CD4-positive, CD25-positive, alpha-beta regulatory T cell (primary cell): ENCODE data around the gene GADD45GIP1. TPM values are rescaled to one million over a fixed set of nuclear protein-coding genes. Genes with fewer than 3 reads are reported as not detected.
"Not testable (repeated sequence)": the region's sequence is repeated elsewhere in the genome, so short reads cannot be mapped to it uniquely, and the experiment has no call there.

Experiments used
- ATAC-seq, 2 donors: fragments of 150-1000 bp; cut with Tn5 transposase; one replicate each; pipeline ENCODE4 v1.10.0; 2021; ENCODE audit warnings: low read depth in 2 of 2, moderate number of reproducible peaks in 2 of 2, moderate library complexity in 1 of 2
- DNase-seq, 3 donors: peaks; one replicate each; pipeline versions ENCODE4 v3.0.0 to v3.0.0-alpha.2; 2012 to 2022; ENCODE audit warnings: mixed read lengths in 1 of 3
- H3K27ac ChIP-seq: one replicate; pipeline ENCODE4 v1.7.0; 2013; ENCODE audit warnings: mild to moderate bottlenecking, low read length; ENCODE audit not compliant: insufficient read depth, poor library complexity, severe bottlenecking
- H3K27me3 ChIP-seq: one replicate; pipeline ENCODE4 v1.7.0; 2013; ENCODE audit warnings: low read length; ENCODE audit not compliant: control insufficient read depth, insufficient read depth
- H3K36me3 ChIP-seq: one replicate; pipeline ENCODE4 v1.7.0; 2013; ENCODE audit warnings: mild to moderate bottlenecking, low read length, moderate library complexity; ENCODE audit not compliant: control insufficient read depth, insufficient read depth
- H3K4me1 ChIP-seq: 2 replicates; pipeline ENCODE4 v1.7.0; 2013; ENCODE audit warnings: mild to moderate bottlenecking, low read length; ENCODE audit not compliant: insufficient read depth, control insufficient read depth, poor library complexity, severe bottlenecking
- H3K4me3 ChIP-seq: one replicate; pipeline ENCODE4 v1.7.0; 2013; ENCODE audit warnings: low read depth, mild to moderate bottlenecking, low read length, moderate library complexity
- H3K9me3 ChIP-seq, 2 experiments: 1 replicate in 1 of 2; 2 replicates in 1 of 2; pipeline ENCODE4 v1.7.0; 2013; ENCODE audit warnings: low read length in 2 of 2, mild to moderate bottlenecking in 1 of 2, moderate library complexity in 1 of 2; ENCODE audit not compliant: control insufficient read depth in 2 of 2
- H3K27ac Mint-ChIP-seq, 3 donors: one replicate each; pipeline ENCODE4 v1.8.0; 2020 to 2022; ENCODE audit warnings: mild to moderate bottlenecking in 3 of 3, mixed read lengths in 3 of 3, moderate library complexity in 2 of 3
- H3K27me3 Mint-ChIP-seq: one replicate; pipeline ENCODE4 v1.8.0; 2022; ENCODE audit warnings: mild to moderate bottlenecking, mixed read lengths
- H3K36me3 Mint-ChIP-seq: one replicate; pipeline ENCODE4 v1.8.0; 2020; ENCODE audit warnings: mixed read lengths
- H3K4me1 Mint-ChIP-seq, 4 donors: one replicate each; pipeline ENCODE4 v1.8.0; 2020 to 2022; ENCODE audit warnings: mixed read lengths in 4 of 4, mild to moderate bottlenecking in 1 of 4
- H3K4me3 Mint-ChIP-seq, 4 donors: one replicate each; pipeline ENCODE4 v1.8.0; 2020 to 2022; ENCODE audit warnings: mild to moderate bottlenecking in 4 of 4, mixed read lengths in 4 of 4, moderate library complexity in 3 of 4
- H3K9me3 Mint-ChIP-seq, 7 donors: one replicate each; pipeline ENCODE4 v1.8.0; 2020 to 2022; ENCODE audit warnings: mixed read lengths in 7 of 7, mild to moderate bottlenecking in 3 of 7, moderate library complexity in 2 of 7
- polyA plus RNA-seq, 4 donors: library from polyadenylated mRNA; unstranded; fragments of 300-500 nt; fragmentation: Illumina TruSeq; gene quantifications; one replicate each; pipeline ENCODE4 v1.2.3, GENCODE V29; 2021
- total RNA-seq: library from RNA; stranded (reverse); gene quantifications from one replicate; pipeline ENCODE4 v1.2.3, GENCODE V29; 2022

The GADD45GIP1 gene
- total and polyA plus RNA-seq, 5 donors from 2014 or later, result 7.4 to 71.9 (median 65.3) TPM

DNA sequence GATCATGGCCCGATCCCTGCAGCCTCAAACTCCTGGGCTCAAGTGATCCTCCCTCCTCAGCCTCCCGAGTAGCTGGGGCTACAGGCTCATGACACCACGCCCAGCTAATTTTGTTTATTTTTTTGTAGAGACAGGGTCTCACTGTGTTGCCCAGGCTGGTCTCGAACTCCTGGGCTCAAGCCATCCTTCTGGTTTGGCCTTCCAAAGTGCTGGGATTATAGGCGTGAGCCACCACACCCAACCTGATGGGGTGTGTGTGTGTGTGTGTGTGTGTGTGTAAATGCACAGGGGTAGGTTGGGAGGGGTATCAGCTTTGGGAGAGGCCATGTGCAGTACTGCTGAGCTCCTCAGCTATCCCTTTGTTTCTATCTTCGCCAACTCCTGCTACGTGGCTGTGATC, 19.1 kb upstream of the GADD45GIP1 start:
- H3K36me3 Mint-ChIP-seq, H3K27me3 ChIP-seq, DNase-seq, H3K9me3 ChIP-seq, H3K36me3 ChIP-seq, H3K27ac Mint-ChIP-seq, H3K27ac ChIP-seq, H3K4me3 Mint-ChIP-seq, H3K4me1 Mint-ChIP-seq, ATAC-seq, H3K9me3 Mint-ChIP-seq, H3K4me1 ChIP-seq, H3K4me3 ChIP-seq: not testable (repeated sequence)
- peaks cover 18% of the 10 kb centered on the region for H3K27me3 Mint-ChIP-seq

DNA sequence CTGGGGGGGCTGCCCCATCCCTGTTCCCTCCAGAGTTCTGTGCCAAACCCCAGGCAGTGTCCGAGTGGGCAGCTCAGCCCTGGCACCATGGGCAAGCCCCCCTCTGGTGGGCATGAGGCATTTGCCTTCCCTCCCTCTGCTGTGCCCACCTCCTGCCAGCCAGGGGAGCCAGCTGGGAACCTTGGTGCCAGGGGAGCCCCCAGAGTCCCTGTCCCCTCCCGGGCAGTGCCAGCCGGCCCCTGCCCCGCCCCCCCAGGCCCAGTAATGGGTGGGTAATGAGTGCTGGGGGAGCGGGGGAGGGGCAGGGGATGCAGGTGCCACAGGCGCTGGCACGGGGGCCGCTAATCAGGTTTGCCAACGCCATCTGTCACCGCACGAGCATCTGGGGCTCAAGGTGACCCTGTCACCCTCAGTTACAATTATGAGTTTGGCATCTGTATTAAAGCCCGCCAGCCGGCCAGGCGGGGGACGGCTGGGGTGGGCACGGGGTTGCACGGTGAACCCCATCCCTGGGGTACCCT, 18.3 kb upstream of the GADD45GIP1 start:
- H3K9me3 Mint-ChIP-seq, result peaks cover 0 to under 1% (median 0%) of the 10 kb centered on the region in 7 donors
- peaks cover 3% of the 10 kb centered on the region for H3K36me3 Mint-ChIP-seq
- H3K4me3 Mint-ChIP-seq, result no peak overlapping the region
- no peaks in the 10 kb centered on the region for H3K9me3 ChIP-seq
- ATAC-seq, result no peak
- no peak overlapping the region for H3K27ac Mint-ChIP-seq
- H3K36me3 ChIP-seq, result no peaks in the 10 kb centered on the region
- no peaks in the 10 kb centered on the region for H3K4me1 ChIP-seq
- H3K4me3 ChIP-seq, result no peak overlapping the region
- DNase-seq, result no peak
- H3K27me3 ChIP-seq, result peaks cover 5% of the 10 kb centered on the region
- H3K4me1 Mint-ChIP-seq, result peaks cover 0 to 2% (median under 1%) of the 10 kb centered on the region in 4 donors
- H3K27ac ChIP-seq, result no peak overlapping the region
- H3K27me3 Mint-ChIP-seq, result peaks cover 18% of the 10 kb centered on the region

DNA sequence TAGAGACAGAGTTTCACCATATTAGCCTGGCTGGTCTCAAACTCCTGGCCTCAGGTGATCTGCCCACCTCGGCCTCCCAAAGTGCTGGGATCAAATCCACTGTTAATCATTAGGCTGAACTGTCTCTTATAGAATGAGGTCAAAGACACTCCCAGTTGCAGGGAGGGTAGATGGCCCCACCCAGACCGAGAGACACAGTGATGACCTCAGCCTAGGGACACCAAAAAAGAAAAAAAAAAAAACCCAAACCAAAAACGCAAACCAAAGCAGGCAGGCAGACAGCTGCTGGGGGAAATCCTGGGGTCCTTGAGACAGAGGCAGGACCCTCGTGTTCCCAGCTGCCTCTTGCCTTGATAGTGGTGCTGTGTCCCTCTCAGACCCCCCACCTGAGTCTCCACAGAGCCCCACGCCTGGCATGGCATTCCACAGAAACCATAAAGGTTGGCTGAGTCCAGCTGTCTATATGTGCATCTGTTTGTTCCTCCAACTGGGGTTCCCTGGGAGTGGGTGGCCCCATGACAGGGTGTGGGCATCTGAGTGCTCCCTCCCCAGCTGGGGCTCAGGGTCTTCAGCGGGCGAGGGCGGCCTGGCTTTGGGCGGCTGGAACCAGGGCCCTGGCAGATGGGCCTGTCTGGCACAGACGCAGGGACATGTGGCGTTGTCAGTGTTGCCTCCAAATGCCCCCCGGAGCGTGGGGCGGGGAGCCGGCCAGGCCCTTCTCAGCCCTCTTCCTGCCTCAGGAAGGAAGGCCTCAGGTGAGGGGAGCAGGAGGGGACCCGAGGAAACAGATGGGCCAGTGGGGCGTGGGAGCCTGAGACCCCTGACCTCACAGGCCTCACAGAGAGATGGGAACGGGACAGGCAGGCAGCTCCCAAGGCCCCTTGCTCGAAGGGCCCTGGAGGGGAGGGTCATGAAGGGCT, 17.5 kb upstream of the GADD45GIP1 start:
- Mint-ChIP-seq H3K27me3 (peaks cover 18% of the 10 kb centered on the region), H3K4me3 (no peak overlapping the region), H3K27ac (no peak overlapping the region), H3K36me3 (peaks cover 3% of the 10 kb centered on the region), H3K9me3 (peaks cover 0 to 1% (median 0%) of the 10 kb centered on the region in 7 donors), H3K4me1 (peaks cover 0 to 4% (median under 1%) of the 10 kb centered on the region in 4 donors)
- Histone ChIP-seq H3K27ac (no peak overlapping the region), H3K4me3 (no peak overlapping the region), H3K36me3 (no peaks in the 10 kb centered on the region), H3K4me1 (no peaks in the 10 kb centered on the region), H3K27me3 (peaks cover 5% of the 10 kb centered on the region), H3K9me3 (no peaks in the 10 kb centered on the region)
- ATAC-seq (no peak), DNase-seq (no peak)

DNA sequence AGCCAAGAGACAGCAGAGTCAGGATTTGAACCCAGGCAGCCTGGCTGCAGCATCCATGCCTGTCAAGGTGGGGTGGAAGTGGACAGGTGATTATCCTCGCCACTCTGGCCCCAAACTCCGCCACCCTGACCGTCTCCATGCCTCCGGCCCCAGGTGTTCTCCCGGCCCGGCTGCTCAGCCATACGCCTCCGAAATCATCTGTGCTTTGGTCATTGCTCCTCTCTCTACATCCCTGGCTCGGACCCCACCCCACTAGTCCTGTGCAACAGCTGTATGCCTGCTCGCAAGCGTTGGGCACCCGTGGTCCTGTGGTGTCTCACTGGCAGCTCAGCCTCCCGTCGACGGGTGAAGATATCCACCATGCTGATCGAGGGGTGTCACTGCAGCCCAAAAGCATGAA, 16.2 kb upstream of the GADD45GIP1 start:
- H3K9me3 ChIP-seq, result no peaks in the 10 kb centered on the region
- H3K9me3 Mint-ChIP-seq, result peaks cover 0 to 1% (median 0%) of the 10 kb centered on the region in 7 donors
- ATAC-seq (no peak), DNase-seq (no peak)
- no peak overlapping the region for H3K27ac Mint-ChIP-seq
- H3K4me3 ChIP-seq, result no peak overlapping the region
- H3K27me3 Mint-ChIP-seq, result peaks cover 16% of the 10 kb centered on the region
- H3K36me3 ChIP-seq, result no peaks in the 10 kb centered on the region
- peaks cover 0 to 4% (median under 1%) of the 10 kb centered on the region in 4 donors for H3K4me1 Mint-ChIP-seq
- no peak overlapping the region for H3K4me3 Mint-ChIP-seq
- no peaks in the 10 kb centered on the region for H3K4me1 ChIP-seq
- no peak overlapping the region for H3K27ac ChIP-seq
- H3K27me3 ChIP-seq, result peaks cover 2% of the 10 kb centered on the region
- peaks cover 3% of the 10 kb centered on the region for H3K36me3 Mint-ChIP-seq

DNA sequence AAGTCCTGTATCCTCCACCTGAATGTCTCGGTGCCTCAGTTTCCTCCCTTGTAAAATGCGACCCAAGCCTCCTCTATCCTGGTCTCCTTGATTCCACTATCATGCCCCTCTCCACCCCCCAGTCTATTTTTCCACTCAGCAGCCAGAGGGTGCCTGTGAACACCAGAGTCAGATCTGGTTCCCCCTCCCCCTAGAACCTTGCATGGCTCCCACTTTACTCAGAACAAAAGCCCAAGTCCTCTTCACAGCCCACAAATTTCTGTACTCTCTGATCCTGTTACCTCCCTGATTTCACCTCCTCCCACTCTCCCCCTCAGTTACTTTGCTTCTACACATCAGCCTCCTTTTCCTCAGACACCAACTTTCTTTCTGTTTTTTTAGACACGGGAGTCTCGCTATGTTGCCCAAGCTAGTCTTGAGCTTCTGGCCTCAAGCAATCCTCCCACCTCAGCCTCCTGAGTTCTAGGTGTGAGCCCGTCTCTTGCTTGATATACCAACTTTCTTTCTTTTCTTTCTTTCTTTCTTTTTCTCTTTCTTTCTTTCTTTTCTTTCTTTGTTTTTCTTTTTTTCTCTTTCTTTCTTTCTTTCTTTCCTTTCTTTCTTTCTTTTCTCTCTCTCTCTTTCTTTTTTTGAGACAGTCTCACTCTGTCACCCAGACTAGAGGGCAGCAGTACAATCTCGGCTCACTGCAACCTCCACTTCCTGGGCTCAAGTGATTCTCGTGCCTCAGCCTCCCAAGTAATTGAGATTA, 13.2 kb upstream of the GADD45GIP1 start:
- peak overlapping the region in 1 of 4 donors; percentile 38 for H3K4me3 Mint-ChIP-seq
- H3K27ac Mint-ChIP-seq, result no peak overlapping the region
- peaks cover 5% of the 10 kb centered on the region for H3K4me1 ChIP-seq
- DNase-seq (no peak), ATAC-seq (no peak)
- H3K27ac ChIP-seq, result no peak overlapping the region
- no peak overlapping the region for H3K4me3 ChIP-seq
- no peaks in the 10 kb centered on the region for H3K36me3 ChIP-seq
- H3K9me3 ChIP-seq, result no peaks in the 10 kb centered on the region
- no peaks in the 10 kb centered on the region for H3K27me3 ChIP-seq
- H3K9me3 Mint-ChIP-seq, result peaks cover 0 to 1% (median 0%) of the 10 kb centered on the region in 7 donors
- peaks cover 0 to 7% (median 2%) of the 10 kb centered on the region in 4 donors for H3K4me1 Mint-ChIP-seq
- no peaks in the 10 kb centered on the region for H3K36me3 Mint-ChIP-seq
- no peaks in the 10 kb centered on the region for H3K27me3 Mint-ChIP-seq

DNA sequence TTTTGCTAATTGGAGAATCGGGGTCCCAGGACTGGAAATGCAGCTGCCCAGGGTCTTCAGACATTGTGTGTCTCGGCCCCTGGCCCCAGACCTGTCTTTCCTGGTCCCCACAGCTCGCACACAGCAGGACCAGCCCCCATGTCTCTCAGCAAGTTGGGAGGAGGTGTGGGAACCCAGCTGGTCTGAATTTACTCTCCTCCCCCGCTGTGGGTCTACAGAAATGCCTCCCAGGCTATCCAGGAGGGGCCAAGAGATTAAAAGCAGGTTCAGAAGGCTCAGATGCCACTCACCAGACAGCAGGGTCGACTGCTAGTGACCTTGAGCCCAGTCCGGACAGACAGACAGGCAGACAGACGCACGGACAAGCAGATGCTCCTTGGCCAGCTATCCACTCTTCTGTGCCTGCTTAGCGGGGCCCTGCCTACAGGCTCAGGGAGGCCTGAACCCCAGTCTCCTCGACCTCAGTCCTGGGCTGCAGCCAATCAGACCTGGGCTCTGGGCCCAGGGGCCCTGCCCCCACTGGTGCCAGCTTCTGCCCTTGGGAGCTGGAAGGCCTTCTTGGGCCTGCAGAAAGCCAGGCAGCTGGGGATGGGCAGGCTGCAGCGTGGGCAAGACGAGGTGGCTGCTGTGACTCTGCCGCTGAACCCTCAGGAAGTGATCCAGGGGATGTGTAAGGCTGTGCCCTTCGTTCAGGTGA, 12.4 kb upstream of the GADD45GIP1 start, which contains the start of gene DAND5:
Gene DAND5, plus strand, starts transcription at position 285 of the 697 bp plus-strand sequence. Its CDS starts 85 bp downstream, at position 370.
- peaks cover 9% of the 10 kb centered on the region for H3K4me1 ChIP-seq
- DNase-seq (no peak), ATAC-seq (no peak)
- peaks cover 0 to 1% (median 0%) of the 10 kb centered on the region in 7 donors for H3K9me3 Mint-ChIP-seq
- H3K4me1 Mint-ChIP-seq, result peaks cover 0 to 12% (median 6%) of the 10 kb centered on the region in 4 donors
- H3K27ac Mint-ChIP-seq, result peak within 1 kb of the TSS in 1 of 3 donors; percentile 5
- no peaks in the 10 kb centered on the region for H3K9me3 ChIP-seq
- no peaks in the 10 kb centered on the region for H3K27me3 ChIP-seq
- H3K36me3 ChIP-seq, result no peaks in the 10 kb centered on the region
- peak within 1 kb of the TSS in 1 of 4 donors; percentile 38 for H3K4me3 Mint-ChIP-seq
- no peak within 1 kb of the TSS for H3K4me3 ChIP-seq
- H3K27ac ChIP-seq, result no peak within 1 kb of the TSS
- H3K36me3 Mint-ChIP-seq, result no peaks in the 10 kb centered on the region
- peaks cover 5% of the 10 kb centered on the region for H3K27me3 Mint-ChIP-seq

DNA sequence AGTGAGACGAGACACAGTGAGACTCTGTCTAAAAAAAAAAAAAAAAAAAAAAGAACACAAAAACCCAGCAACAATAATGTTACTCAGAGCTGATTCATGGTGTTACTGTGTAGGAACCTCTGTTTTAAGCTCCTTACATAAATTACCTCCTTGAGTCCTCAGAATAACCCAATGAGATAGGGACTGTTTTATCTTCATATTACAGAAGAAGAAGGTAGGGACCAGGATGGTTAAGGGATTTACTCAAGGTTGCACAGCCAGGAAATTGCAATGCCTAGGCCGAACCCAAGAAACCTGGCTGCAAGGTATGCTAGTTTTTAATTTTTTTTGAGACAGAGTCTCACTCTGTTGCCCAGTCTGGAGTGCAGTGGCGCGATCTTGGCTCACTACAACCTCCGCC, 10.9 kb upstream of the GADD45GIP1 start:
- H3K36me3 Mint-ChIP-seq, result no peaks in the 10 kb centered on the region
- H3K27ac Mint-ChIP-seq, result no peak overlapping the region
- peaks cover 5% of the 10 kb centered on the region for H3K27me3 Mint-ChIP-seq
- no peak for ATAC-seq
- H3K4me1 Mint-ChIP-seq, result peaks cover 0 to 12% (median 6%) of the 10 kb centered on the region in 4 donors
- Histone ChIP-seq H3K27me3 (no peaks in the 10 kb centered on the region), H3K4me1 (peaks cover 9% of the 10 kb centered on the region), H3K4me3 (no peak overlapping the region), H3K27ac (no peak overlapping the region), H3K9me3 (no peaks in the 10 kb centered on the region), H3K36me3 (no peaks in the 10 kb centered on the region)
- no peak overlapping the region for H3K4me3 Mint-ChIP-seq
- peaks cover 0 to 1% (median 0%) of the 10 kb centered on the region in 7 donors for H3K9me3 Mint-ChIP-seq
- DNase-seq, result no peak
